ENCODE results near the gene MLST8.

DNA sequence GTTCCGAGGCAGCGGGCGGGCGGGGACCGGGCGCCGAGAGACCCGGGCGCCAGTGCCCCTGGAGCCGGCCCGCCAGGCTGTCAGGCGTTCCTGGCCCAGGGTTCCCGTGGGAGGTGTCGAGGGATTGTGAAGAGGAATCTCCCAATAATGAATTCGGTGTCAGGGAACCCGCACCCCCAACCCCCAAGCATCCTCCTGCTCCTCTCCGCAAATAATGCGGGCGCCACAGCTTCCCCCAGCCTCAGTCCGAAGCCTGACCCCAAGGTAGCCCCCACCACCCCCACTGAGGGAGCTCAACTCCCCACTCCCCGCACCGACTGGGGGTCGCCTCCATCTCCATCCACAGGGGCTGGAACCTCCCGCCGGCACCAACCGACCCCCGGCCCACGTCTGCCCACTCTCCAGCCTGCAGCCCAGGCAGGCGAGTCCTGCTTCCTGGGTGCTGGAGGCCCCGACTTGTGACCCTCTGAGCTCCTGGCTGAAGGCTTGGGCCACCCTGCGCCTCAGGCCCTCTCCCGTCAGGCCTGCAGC, 8.2 kb upstream of the MLST8 start:
- no peak for TF ChIP-seq CTCF (IDR thresholded peaks at IDR 0.05; ENCODE audit: extremely low read depth in 1 of 2, insufficient read depth in 1 of 2, low read depth in 1 of 2, low read length in 2 of 2)
- no peak for TF ChIP-seq POLR2A (IDR thresholded peaks at IDR 0.05; ENCODE audit: low read depth, low read length)
- TF ChIP-seq POLR2AphosphoS5 (IDR thresholded peaks at IDR 0.05; ENCODE audit: insufficient read depth, low read depth, low read length): no peak
- no peak for TF ChIP-seq MYC (IDR thresholded peaks at IDR 0.05; ENCODE audit: low read depth, low read length)
- TF ChIP-seq FOS (IDR thresholded peaks at IDR 0.05; ENCODE audit: borderline replicate concordance, insufficient read depth, low read length): no peak
- no peak for TF ChIP-seq JUN (IDR thresholded peaks at IDR 0.05; ENCODE audit: borderline replicate concordance, insufficient read depth, insufficient read length, low read depth)
- TF ChIP-seq EZH2 (IDR thresholded peaks at IDR 0.05; ENCODE audit: borderline replicate concordance, low read depth, low read length, severe bottlenecking): peak; percentile 73

Measured in endothelial cell of umbilical vein (primary cell).